HG03442 (cell line): Measurements from ENCODE around the gene NTM.

Experiments
- ATAC-seq: cut with Tn5 transposase; IDR thresholded peaks from one replicate; pipeline ENCODE4 v1.9.1; 2021; ENCODE audit warnings: mild to moderate bottlenecking, moderate library complexity; ENCODE audit not compliant: unreplicated experiment

The NTM gene

GRCh38 chr11:132211479-132211878 lies 841.1 kb downstream of the NTM start:
- no peak for ATAC-seq

GRCh38 chr11:132217856-132218255 lies 847.4 kb downstream of the NTM start:
- ATAC-seq: no peak

- no peak for ATAC-seq
Measured at GRCh38 chr11:132220474-132220873, 850.1 kb downstream of the NTM start.

GRCh38 chr11:132222345-132222744 lies 851.9 kb downstream of the NTM start:
- no peak for ATAC-seq

- no peak for ATAC-seq
Measured at GRCh38 chr11:132226522-132226921, 856.1 kb downstream of the NTM start.

GRCh38 chr11:132228746-132229325 lies 858.4 kb downstream of the NTM start:
- no peak for ATAC-seq

- no peak for ATAC-seq
Measured at GRCh38 chr11:132231656-132232347, 861.4 kb downstream of the NTM start.

- ATAC-seq: no peak
Measured at GRCh38 chr11:132234878-132235277, 864.5 kb downstream of the NTM start.

GRCh38 chr11:132237781-132238180 lies 867.4 kb downstream of the NTM start:
- no peak for ATAC-seq

- ATAC-seq: no peak
Measured at GRCh38 chr11:132238331-132238866, 868.0 kb downstream of the NTM start.

GRCh38 chr11:132240374-132240773 lies 870.0 kb downstream of the NTM start:
- ATAC-seq: no peak

GRCh38 chr11:132242632-132243031 lies 872.2 kb downstream of the NTM start:
- no peak for ATAC-seq

GRCh38 chr11:132244846-132245245 lies 874.4 kb downstream of the NTM start:
- no peak for ATAC-seq

GRCh38 chr11:132245403-132246385 lies 875.3 kb downstream of the NTM start:
- no peak for ATAC-seq

GRCh38 chr11:132248580-132248979 lies 878.2 kb downstream of the NTM start:
- no peak for ATAC-seq

- no peak for ATAC-seq
Measured at GRCh38 chr11:132249256-132249655, 878.8 kb downstream of the NTM start.

GRCh38 chr11:132251061-132251460 lies 880.6 kb downstream of the NTM start:
- no peak for ATAC-seq

- ATAC-seq: no peak
Measured at GRCh38 chr11:132253469-132254264, 883.3 kb downstream of the NTM start.

- no peak for ATAC-seq
Measured at GRCh38 chr11:132254906-132255305, 884.5 kb downstream of the NTM start.

GRCh38 chr11:132256528-132257279 lies 886.3 kb downstream of the NTM start:
- ATAC-seq: no peak
